SK-N-MC (cell line): ENCODE data around the gene CD34.

ENCODE experiments used
- EZH2 ChIP-seq: fragments of 200-600 bp; sonication (generic); IDR thresholded peaks from one replicate; pipeline ENCODE4 v1.6.1; 2017; ENCODE audit warnings: antibody characterized with exemption
- FOXP2 ChIP-seq: optimal IDR thresholded peaks from 2 replicates; pipeline ENCODE3; 2011; ENCODE audit warnings: mild to moderate bottlenecking, moderate library complexity; ENCODE audit not compliant: insufficient read depth; ENCODE audit errors: extremely low read length, control extremely low read depth
- POLR2AphosphoS5 ChIP-seq: IDR thresholded peaks from 2 replicates; pipeline ENCODE4 v1.6.1; 2012; ENCODE audit warnings: mild to moderate bottlenecking, low read depth, low read length, borderline replicate concordance

GRCh38 chr1:207857447-207857846 is 53.5 kb downstream of the CD34 start:
- TF ChIP-seq POLR2AphosphoS5, result no peak
- no peak for TF ChIP-seq EZH2
- TF ChIP-seq FOXP2, result no peak
